OCI-LY1 (cell line): Measurements from ENCODE around the gene MZB1.

Source experiments
- EZH2 ChIP-seq: fragments of 200-600 bp; sonication (generic), shearing (Covaris generic); IDR thresholded peaks from 2 replicates; pipeline ENCODE4 v1.8.0; 2017; ENCODE audit warnings: borderline replicate concordance, mixed run types, mild to moderate bottlenecking, antibody characterized with exemption, low read length, moderate library complexity, mixed read lengths
- TF ChIP-seq, protein P1 (sequence below): fragments of 200-600 bp; sonication (generic), shearing (Covaris generic); IDR thresholded peaks from 2 replicates; pipeline ENCODE4 v1.5.1; 2017; ENCODE audit warnings: mild to moderate bottlenecking, antibody characterized with exemption, low read length, moderate library complexity, mixed read lengths

DNA sequence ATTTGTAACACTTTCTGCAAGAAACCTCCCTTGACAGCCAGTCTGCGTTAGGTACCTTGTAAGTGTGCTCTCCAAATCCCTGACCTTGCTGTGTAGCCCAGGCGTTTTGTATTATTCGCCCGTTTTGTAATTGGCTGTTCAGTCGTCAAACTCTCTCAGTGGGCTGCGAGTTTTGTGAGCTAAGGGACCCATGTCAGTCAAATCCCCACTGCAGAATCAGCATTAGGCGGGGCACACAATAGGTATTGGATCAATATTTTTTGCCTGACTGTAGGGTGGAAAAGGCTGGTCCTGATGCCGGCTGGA is 48.9 kb upstream of the MZB1 start:
- no peak for TF ChIP-seq EZH2
- TF ChIP-seq, protein P1, sequence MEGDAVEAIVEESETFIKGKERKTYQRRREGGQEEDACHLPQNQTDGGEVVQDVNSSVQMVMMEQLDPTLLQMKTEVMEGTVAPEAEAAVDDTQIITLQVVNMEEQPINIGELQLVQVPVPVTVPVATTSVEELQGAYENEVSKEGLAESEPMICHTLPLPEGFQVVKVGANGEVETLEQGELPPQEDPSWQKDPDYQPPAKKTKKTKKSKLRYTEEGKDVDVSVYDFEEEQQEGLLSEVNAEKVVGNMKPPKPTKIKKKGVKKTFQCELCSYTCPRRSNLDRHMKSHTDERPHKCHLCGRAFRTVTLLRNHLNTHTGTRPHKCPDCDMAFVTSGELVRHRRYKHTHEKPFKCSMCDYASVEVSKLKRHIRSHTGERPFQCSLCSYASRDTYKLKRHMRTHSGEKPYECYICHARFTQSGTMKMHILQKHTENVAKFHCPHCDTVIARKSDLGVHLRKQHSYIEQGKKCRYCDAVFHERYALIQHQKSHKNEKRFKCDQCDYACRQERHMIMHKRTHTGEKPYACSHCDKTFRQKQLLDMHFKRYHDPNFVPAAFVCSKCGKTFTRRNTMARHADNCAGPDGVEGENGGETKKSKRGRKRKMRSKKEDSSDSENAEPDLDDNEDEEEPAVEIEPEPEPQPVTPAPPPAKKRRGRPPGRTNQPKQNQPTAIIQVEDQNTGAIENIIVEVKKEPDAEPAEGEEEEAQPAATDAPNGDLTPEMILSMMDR, result no peak
